Effector memory CD8-positive, alpha-beta T cell (primary cell): ENCODE measurements around the gene FNIP2.
"Not testable (repeated sequence)": the region's sequence is repeated elsewhere in the genome, so short reads cannot be mapped to it uniquely, and the experiment has no call there.

ENCODE experiments used
- ATAC-seq: fragments of 150-1000 bp; cut with Tn5 transposase; replicated peaks from 2 replicates; pipeline ENCODE4 v1.10.0; 2021; ENCODE audit warnings: mild to moderate bottlenecking, moderate library complexity
- DNase-seq, 3 experiments: peaks; one replicate each; pipeline ENCODE4 v3.0.0; 2021
- H3K27ac Mint-ChIP-seq, 2 donors: one replicate each; pipeline ENCODE4 v1.8.0; 2022; ENCODE audit warnings: mild to moderate bottlenecking in 2 of 2, mixed read lengths in 2 of 2, moderate library complexity in 2 of 2
- H3K27me3 Mint-ChIP-seq, 2 donors: one replicate each; pipeline ENCODE4 v1.8.0; 2022; ENCODE audit warnings: mixed read lengths in 2 of 2
- H3K36me3 Mint-ChIP-seq: one replicate; pipeline ENCODE4 v1.8.0; 2022; ENCODE audit warnings: mild to moderate bottlenecking, moderate library complexity, mixed read lengths; ENCODE audit not compliant: insufficient read depth
- H3K4me1 Mint-ChIP-seq, 2 donors: one replicate each; pipeline ENCODE4 v1.8.0; 2022; ENCODE audit warnings: low read depth in 2 of 2, mixed read lengths in 2 of 2
- H3K4me3 Mint-ChIP-seq, 2 donors: one replicate each; pipeline ENCODE4 v1.8.0; 2022; ENCODE audit warnings: mild to moderate bottlenecking in 2 of 2, mixed read lengths in 2 of 2, moderate library complexity in 2 of 2
- H3K9me3 Mint-ChIP-seq, 2 donors: one replicate each; pipeline ENCODE4 v1.8.0; 2022; ENCODE audit warnings: mixed read lengths in 2 of 2
- total RNA-seq, 9 experiments: gene quantifications; one replicate each; lab custom pipeline; 2026; lab: John Stamatoyannopoulos, UW

The FNIP2 gene
- 18.8 to 55.8 (median 25.6) reads per million in 9 experiments for total RNA-seq

- ATAC-seq = peak; percentile 83
- Mint-ChIP-seq H3K4me1 (peaks cover 11 to 21% of the 10 kb centered on the region in 2 donors), H3K4me3 (peak within 1 kb of the TSS; percentile 96 to 99), H3K36me3 (peaks cover 6% of the 10 kb centered on the region), H3K27ac (peak within 1 kb of the TSS; percentile 95 to 97), H3K9me3 (no peaks in the 10 kb centered on the region), H3K27me3 (no peaks in the 10 kb centered on the region)
- peak; percentile 58 to 66 (median 60) for DNase-seq
These were observed at the start of gene FNIP2 for GRCh38 chr4:158768555-158769174. FNIP2 (plus strand) TSS chr4:158769026; CDS start chr4:158769213, 187 bp downstream.

GRCh38 chr4:158721680-158722079 is 47.1 kb upstream of the FNIP2 start:
- DNase-seq (no peak), ATAC-seq (no peak)
- peaks cover 63% of the 10 kb centered on the region for H3K36me3 Mint-ChIP-seq
- no peaks in the 10 kb centered on the region for H3K9me3 Mint-ChIP-seq
- H3K4me3 Mint-ChIP-seq = peak overlapping the region; percentile 99
- peaks cover 4 to 7% of the 10 kb centered on the region in 2 donors for H3K27me3 Mint-ChIP-seq
- peak overlapping the region; percentile 99 for H3K27ac Mint-ChIP-seq
- H3K4me1 Mint-ChIP-seq = peaks cover 23 to 42% of the 10 kb centered on the region in 2 donors

DNA sequence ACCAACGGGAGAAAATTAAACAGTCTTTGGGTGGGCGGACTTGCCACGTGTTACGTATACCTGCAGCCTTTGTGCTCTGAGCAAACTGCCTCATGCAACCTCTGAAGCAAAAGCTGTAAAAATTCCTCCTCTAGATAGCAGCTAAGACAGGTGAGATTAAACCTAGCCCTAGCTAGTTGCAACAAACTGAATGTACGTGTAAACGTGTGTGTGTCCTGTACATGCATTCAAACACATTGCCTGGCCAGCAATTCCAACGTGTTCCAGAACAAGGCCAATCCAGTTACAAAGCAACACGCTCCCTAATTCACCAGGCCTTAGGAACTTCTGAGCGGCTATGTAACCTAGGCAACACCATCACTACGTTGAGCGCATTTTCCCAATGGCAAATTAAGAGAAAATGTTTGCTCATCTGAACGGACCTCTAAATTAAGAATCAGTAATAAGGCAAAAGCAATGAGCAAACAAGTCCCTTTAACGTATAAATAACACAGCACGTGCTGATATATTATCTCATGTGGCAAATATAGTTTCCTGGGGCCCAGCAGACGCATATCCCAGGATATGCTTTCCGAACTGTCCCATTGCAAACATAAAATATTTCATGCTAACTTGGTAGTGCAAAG is 46.4 kb upstream of the FNIP2 start:
- DNase-seq (peak in 1 of 3 experiments; percentile 12), ATAC-seq (no peak)
- Mint-ChIP-seq H3K27me3 (peaks cover 11% of the 10 kb centered on the region in 2 donors), H3K4me1 (peaks cover 23 to 42% of the 10 kb centered on the region in 2 donors), H3K9me3 (no peaks in the 10 kb centered on the region), H3K4me3 (peak overlapping the region; percentile 99), H3K27ac (peak overlapping the region; percentile 99), H3K36me3 (peaks cover 55% of the 10 kb centered on the region)

GRCh38 chr4:158722917-158723793 is 45.7 kb upstream of the FNIP2 start, which contains the start of gene PPID:
PPID (minus strand) TSS chr4:158723396; CDS start chr4:158723288, 108 bp downstream.
- peaks cover 23 to 39% of the 10 kb centered on the region in 2 donors for H3K4me1 Mint-ChIP-seq
- no peaks in the 10 kb centered on the region for H3K9me3 Mint-ChIP-seq
- ATAC-seq (peak; percentile 84), DNase-seq (peak; percentile 70 to 73 (median 71))
- peak within 1 kb of the TSS; percentile 99 for H3K4me3 Mint-ChIP-seq
- H3K27ac Mint-ChIP-seq = peak within 1 kb of the TSS; percentile 99
- H3K36me3 Mint-ChIP-seq = peaks cover 48% of the 10 kb centered on the region
- H3K27me3 Mint-ChIP-seq = peaks cover 11% of the 10 kb centered on the region in 2 donors

DNA sequence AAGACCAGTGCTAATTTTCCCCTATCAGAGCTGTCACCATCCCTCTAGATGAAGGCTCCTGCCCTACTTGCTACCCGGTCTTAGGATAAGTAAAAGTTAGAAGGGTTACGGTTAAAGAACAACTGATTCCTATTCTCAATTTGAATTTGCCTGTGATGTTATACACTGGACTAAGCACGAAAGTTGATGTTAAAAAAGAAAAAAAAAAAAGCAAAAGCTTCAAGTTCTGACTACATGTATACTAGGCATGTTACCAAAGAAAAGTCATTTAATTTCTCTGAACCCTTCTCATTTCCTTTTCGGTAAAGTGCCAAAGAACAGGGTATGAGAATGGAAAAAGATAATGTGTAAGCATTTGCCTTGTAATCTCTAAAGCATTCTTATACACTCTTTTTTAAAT is 44.2 kb upstream of the FNIP2 start:
- Mint-ChIP-seq H3K4me3 (peak overlapping the region; percentile 99), H3K27ac (peak overlapping the region in 1 of 2 donors; percentile 99), H3K27me3 (peaks cover 24 to 26% of the 10 kb centered on the region in 2 donors), H3K9me3 (no peaks in the 10 kb centered on the region), H3K4me1 (peaks cover 19 to 32% of the 10 kb centered on the region in 2 donors), H3K36me3 (peaks cover 33% of the 10 kb centered on the region)
- DNase-seq (no peak), ATAC-seq (no peak)

GRCh38 chr4:158726633-158727032 is 42.2 kb upstream of the FNIP2 start:
- Mint-ChIP-seq H3K4me1 (peaks cover 13 to 19% of the 10 kb centered on the region in 2 donors), H3K9me3 (no peaks in the 10 kb centered on the region), H3K4me3 (no peak overlapping the region), H3K27ac (no peak overlapping the region), H3K36me3 (peaks cover 16% of the 10 kb centered on the region), H3K27me3 (peaks cover 38 to 41% of the 10 kb centered on the region in 2 donors)
- ATAC-seq (no peak), DNase-seq (no peak)

DNA sequence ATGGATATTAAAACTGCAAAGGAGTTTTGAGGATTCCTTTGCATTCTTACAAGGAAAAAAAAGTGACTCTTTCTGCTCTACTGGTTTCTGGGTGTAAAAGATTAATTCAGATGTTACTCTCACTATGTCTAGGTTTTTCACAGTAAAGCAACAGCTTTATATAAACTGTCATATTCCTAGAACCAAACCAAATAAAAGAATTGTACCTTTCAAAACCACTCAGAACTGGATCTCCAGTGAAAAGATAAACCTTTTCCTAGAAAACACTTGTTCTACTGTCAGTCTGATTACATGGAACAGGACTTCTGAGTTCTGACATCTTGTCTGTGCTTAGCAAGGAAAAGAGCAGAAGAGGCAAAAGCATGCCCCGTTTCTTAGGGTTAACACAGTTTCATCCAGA is 40.6 kb upstream of the FNIP2 start:
- Mint-ChIP-seq H3K9me3 (no peaks in the 10 kb centered on the region), H3K4me1 (peaks cover 5 to 6% of the 10 kb centered on the region in 2 donors)

DNA sequence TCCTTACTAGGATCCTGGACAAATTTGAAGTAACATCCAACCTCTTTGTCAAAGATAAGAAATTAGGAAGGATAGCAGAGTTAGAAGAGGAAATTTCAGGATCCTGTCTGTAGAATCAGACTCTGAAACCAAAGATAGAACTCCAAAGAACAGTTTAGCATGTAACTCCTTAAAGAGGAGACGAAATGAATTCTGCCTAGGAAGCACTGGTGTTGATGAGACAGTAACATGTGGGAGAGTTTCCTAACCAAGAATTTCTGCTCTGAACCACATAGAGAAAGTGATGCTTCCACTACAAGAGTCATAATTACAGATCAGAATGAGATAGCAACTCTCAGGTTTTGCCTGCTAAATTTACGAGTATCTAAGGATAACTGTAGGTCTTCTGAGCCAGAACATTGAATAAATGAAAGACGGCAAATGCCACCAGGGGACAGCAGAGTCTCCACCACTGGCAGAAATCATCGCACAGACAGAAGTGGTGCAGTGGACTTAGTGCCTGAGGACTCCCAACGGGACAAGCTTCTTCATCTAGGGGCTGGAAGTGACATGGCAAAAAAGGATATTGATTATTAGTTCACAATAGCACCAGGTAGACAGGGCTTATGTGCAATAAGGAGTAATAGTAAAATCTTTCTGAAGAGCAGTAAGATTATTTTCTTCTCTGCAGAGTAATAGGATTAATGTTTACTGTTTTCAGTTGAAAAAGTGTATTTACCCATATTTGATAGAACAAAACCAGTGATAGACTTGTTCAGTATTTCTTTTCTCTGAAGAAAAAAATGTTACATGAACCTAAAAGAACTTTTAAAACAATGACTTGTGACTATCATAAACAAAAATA is 38.9 kb upstream of the FNIP2 start:
- Mint-ChIP-seq H3K4me1 (no peaks in the 10 kb centered on the region), H3K4me3 (no peak overlapping the region), H3K27ac (no peak overlapping the region), H3K36me3 (no peaks in the 10 kb centered on the region), H3K9me3 (no peaks in the 10 kb centered on the region), H3K27me3 (peaks cover 50 to 53% of the 10 kb centered on the region in 2 donors)
- peak; percentile 86 for ATAC-seq
- DNase-seq = peak; percentile 33 to 44 (median 44)

More for the DNA sequence above, 40.6 kb upstream of the FNIP2 start:
- ATAC-seq (no peak), DNase-seq (no peak)
- no peak overlapping the region for H3K27ac Mint-ChIP-seq
- peaks cover 7% of the 10 kb centered on the region for H3K36me3 Mint-ChIP-seq
- H3K27me3 Mint-ChIP-seq = peaks cover 50 to 52% of the 10 kb centered on the region in 2 donors
- H3K4me3 Mint-ChIP-seq = no peak overlapping the region

GRCh38 chr4:158738866-158739265 is 30.0 kb upstream of the FNIP2 start:
- no peak for ATAC-seq
- Mint-ChIP-seq H3K27me3 (peaks cover 7 to 10% of the 10 kb centered on the region in 2 donors), H3K36me3 (no peaks in the 10 kb centered on the region), H3K4me1 (no peaks in the 10 kb centered on the region), H3K4me3 (no peak overlapping the region), H3K9me3 (no peaks in the 10 kb centered on the region), H3K27ac (no peak overlapping the region)
- DNase-seq = no peak

DNA sequence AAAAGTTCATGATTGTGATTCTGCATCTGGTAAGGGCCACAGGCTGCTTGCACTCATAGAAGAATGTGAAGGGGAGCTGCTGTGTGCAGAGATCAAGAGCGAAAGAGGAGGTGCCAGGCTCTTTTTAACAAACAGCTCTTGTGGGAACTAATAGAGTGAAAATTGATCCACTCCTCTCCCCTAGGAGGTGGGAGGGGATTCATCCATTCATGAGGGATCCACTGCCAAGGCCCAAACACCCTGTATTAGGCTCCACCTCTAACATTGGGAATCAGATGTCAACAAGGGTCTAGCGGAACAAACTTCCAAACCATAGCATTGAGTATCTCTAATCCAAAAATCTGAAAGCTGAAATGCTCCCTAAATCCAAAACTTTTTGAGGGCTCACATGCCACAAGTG is 29.2 kb upstream of the FNIP2 start:
- Mint-ChIP-seq H3K27me3 (peaks cover 7 to 10% of the 10 kb centered on the region in 2 donors), H3K27ac (no peak overlapping the region), H3K9me3 (no peaks in the 10 kb centered on the region), H3K36me3 (no peaks in the 10 kb centered on the region), H3K4me1 (no peaks in the 10 kb centered on the region), H3K4me3 (no peak overlapping the region)
- ATAC-seq = no peak
- DNase-seq = no peak

DNA sequence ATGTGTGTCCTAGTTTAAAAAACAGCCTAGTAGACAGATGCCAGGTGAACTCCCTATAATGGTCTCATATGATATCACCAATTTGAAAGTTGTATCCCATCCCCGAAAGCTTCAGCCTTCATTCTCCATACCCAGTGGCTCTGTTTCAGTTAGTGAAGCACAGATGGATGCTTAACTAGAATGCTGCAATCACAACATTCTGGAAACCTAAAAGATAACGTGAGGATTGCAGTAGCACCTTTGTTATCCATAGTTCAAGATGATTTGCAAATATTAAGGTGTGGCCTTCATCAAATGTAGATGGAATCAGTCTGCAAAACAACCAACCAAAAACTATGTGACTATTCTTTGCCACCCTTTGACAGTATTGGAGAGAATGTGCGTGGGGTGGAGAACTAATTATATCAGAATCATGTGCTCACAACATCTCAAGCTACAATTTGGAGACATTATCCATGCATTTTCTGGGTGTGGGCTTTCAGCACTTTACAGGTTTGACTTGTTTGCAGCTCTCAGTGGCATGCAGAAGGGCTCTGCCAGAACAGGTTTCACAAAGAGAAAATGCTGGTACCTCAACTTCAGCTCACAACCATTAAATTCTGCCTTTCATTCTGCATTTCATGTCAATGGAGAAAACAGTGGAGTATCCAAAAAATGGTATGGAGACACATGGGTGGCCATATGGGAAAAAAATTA is 27.4 kb upstream of the FNIP2 start:
- Mint-ChIP-seq H3K27me3 (peaks cover 7 to 9% of the 10 kb centered on the region in 2 donors), H3K36me3 (no peaks in the 10 kb centered on the region), H3K4me3 (no peak overlapping the region), H3K4me1 (no peaks in the 10 kb centered on the region), H3K9me3 (no peaks in the 10 kb centered on the region), H3K27ac (no peak overlapping the region)
- DNase-seq = no peak
- no peak for ATAC-seq

- ATAC-seq, H3K4me3 Mint-ChIP-seq, H3K9me3 Mint-ChIP-seq, H3K36me3 Mint-ChIP-seq, H3K27me3 Mint-ChIP-seq, DNase-seq, H3K27ac Mint-ChIP-seq, H3K4me1 Mint-ChIP-seq: not testable (repeated sequence)
These were observed 22.3 kb upstream of the FNIP2 start for GRCh38 chr4:158746537-158746936.
